HEK293 (cell line): ENCODE data around the gene SLC9A9.

Source experiments
- CTCF ChIA-PET: fragments of 350-600 bp; formaldehyde crosslinking; extraction: SDS; loops from one replicate; lab custom pipeline; 2021; ENCODE audit warnings: antibody characterized with exemption; lab: Yijun Ruan, JAX
- POLR2A ChIA-PET: fragments of 300-600 bp; formaldehyde crosslinking; extraction: SDS; loops from one replicate; lab custom pipeline; 2020; ENCODE audit warnings: antibody characterized with exemption, inconsistent platforms; lab: Yijun Ruan, JAX
- H3K27ac ChIP-seq: fragments of 200-500 bp; sonication (Bioruptor generic); 2 replicates; pipeline ENCODE4 v1.5.1; 2014; ENCODE audit warnings: low read depth, low read length, control low read depth, inconsistent platforms; ENCODE audit errors: extremely low read depth
- H3K36me3 ChIP-seq, 2 experiments: fragments of 200-500 bp in 1 of 2; sonication (Bioruptor generic) in 1 of 2; 1 replicate in 1 of 2; 2 replicates in 1 of 2; pipeline ENCODE4 v1.5.1; 2014 to 2017; ENCODE audit warnings: inconsistent platforms in 2 of 2, low read length in 2 of 2; ENCODE audit not compliant: control insufficient read depth in 2 of 2, insufficient read depth in 1 of 2
- H3K4me1 ChIP-seq: fragments of 200-500 bp; sonication (Bioruptor generic); 2 replicates; pipeline ENCODE4 v1.5.1; 2014; ENCODE audit warnings: mild to moderate bottlenecking, low read length, inconsistent platforms; ENCODE audit not compliant: control insufficient read depth, insufficient read depth
- H3K4me3 ChIP-seq: 2 replicates; pipeline ENCODE4 v1.5.1; 2011; ENCODE audit warnings: low read depth, mild to moderate bottlenecking, control low read depth, low read length, moderate library complexity
- H3K9me3 ChIP-seq: fragments of 200-500 bp; sonication (Bioruptor generic); 2 replicates; pipeline ENCODE4 v1.5.1; 2014; ENCODE audit warnings: low read depth, low read length, inconsistent platforms; ENCODE audit not compliant: control insufficient read depth, insufficient read depth
- ATF2 ChIP-seq: fragments of 450-650 bp; formaldehyde crosslinking; IDR thresholded peaks from 2 replicates; pipeline ENCODE4 v1.5.1; 2016; ENCODE audit warnings: missing biosample characterization, missing genetic modification characterization, low read depth
- BCL11A ChIP-seq: fragments of 450-650 bp; formaldehyde crosslinking; IDR thresholded peaks from 2 replicates; pipeline ENCODE4 v1.5.1; 2016; ENCODE audit warnings: low read depth, missing biosample characterization, missing genetic modification characterization
- KLF7 ChIP-seq: fragments of 450-650 bp; formaldehyde crosslinking; IDR thresholded peaks from 2 replicates; pipeline ENCODE4 v1.5.1; 2016; ENCODE audit warnings: missing biosample characterization, missing genetic modification characterization, borderline replicate concordance
- RBAK ChIP-seq: fragments of 450-650 bp; formaldehyde crosslinking; IDR thresholded peaks from 2 replicates; pipeline ENCODE4 v1.5.1; 2016; ENCODE audit warnings: missing biosample characterization, missing genetic modification characterization
- REST ChIP-seq: fragments of 450-650 bp; formaldehyde crosslinking; IDR thresholded peaks from 2 replicates; pipeline ENCODE4 v1.5.1; 2016; ENCODE audit warnings: missing biosample characterization, missing genetic modification characterization
- ZBTB1 ChIP-seq: fragments of 450-650 bp; formaldehyde crosslinking; IDR thresholded peaks from 2 replicates; pipeline ENCODE4 v1.5.1; 2016; ENCODE audit warnings: missing biosample characterization, missing genetic modification characterization
- ZNF214 ChIP-seq: fragments of 450-650 bp; formaldehyde crosslinking; IDR thresholded peaks from 2 replicates; pipeline ENCODE4 v1.5.1; 2017; ENCODE audit warnings: missing biosample characterization, mild to moderate bottlenecking, missing genetic modification characterization, borderline replicate concordance
- ZNF324 ChIP-seq: fragments of 450-650 bp; formaldehyde crosslinking; IDR thresholded peaks from 2 replicates; pipeline ENCODE4 v1.5.1; 2016; ENCODE audit warnings: missing biosample characterization, missing genetic modification characterization
- ZNF488 ChIP-seq: fragments of 450-650 bp; formaldehyde crosslinking; IDR thresholded peaks from 2 replicates; pipeline ENCODE4 v1.5.1; 2016; ENCODE audit warnings: missing biosample characterization, missing genetic modification characterization
- ZNF624 ChIP-seq: fragments of 450-650 bp; formaldehyde crosslinking; IDR thresholded peaks from 2 replicates; pipeline ENCODE4 v1.5.1; 2017; ENCODE audit warnings: missing biosample characterization, missing genetic modification characterization
- ZNF704 ChIP-seq: fragments of 450-650 bp; formaldehyde crosslinking; IDR thresholded peaks from 2 replicates; pipeline ENCODE4 v1.5.1; 2016; ENCODE audit warnings: missing biosample characterization, missing genetic modification characterization
- ZNF768 ChIP-seq: fragments of 450-650 bp; formaldehyde crosslinking; IDR thresholded peaks from 2 replicates; pipeline ENCODE4 v1.5.1; 2018; ENCODE audit warnings: missing biosample characterization, mild to moderate bottlenecking, missing genetic modification characterization
- ZNF776 ChIP-seq: fragments of 450-650 bp; formaldehyde crosslinking; IDR thresholded peaks from 2 replicates; pipeline ENCODE4 v1.5.0; 2017; ENCODE audit warnings: missing biosample characterization, missing genetic modification characterization, borderline replicate concordance
- ZXDB ChIP-seq: fragments of 450-650 bp; formaldehyde crosslinking; IDR thresholded peaks from 2 replicates; pipeline ENCODE4 v1.5.1; 2016; ENCODE audit warnings: missing biosample characterization, missing genetic modification characterization

The SLC9A9 gene

GRCh38 chr3:143496191-143496590 is 352.1 kb downstream of the SLC9A9 start:
- TF ChIP-seq BCL11A (no peak), REST (tag by site-specific recombination) (no peak)
- TF ChIP-seq, all 188 proteins: peak for 0
- ChIA-PET POLR2A (no interaction called here), CTCF (no interaction called here)
- Histone ChIP-seq H3K4me3 (no peak overlapping the region), H3K4me1 (no peaks in the 10 kb centered on the region), H3K9me3 (no peaks in the 10 kb centered on the region), H3K27ac (no peak overlapping the region), H3K36me3 (no peaks in the 10 kb centered on the region)

GRCh38 chr3:143495527-143495926 is 352.7 kb downstream of the SLC9A9 start:
- Histone ChIP-seq H3K4me3 (no peak overlapping the region), H3K4me1 (no peaks in the 10 kb centered on the region), H3K27ac (no peak overlapping the region), H3K9me3 (no peaks in the 10 kb centered on the region), H3K36me3 (no peaks in the 10 kb centered on the region)
- ChIA-PET POLR2A (no interaction called here), CTCF (no interaction called here)
- TF ChIP-seq ZNF488 (no peak), ZNF768 (no peak), ATF2 (tag by site-specific recombination) (no peak)

GRCh38 chr3:143486611-143487010 is 361.7 kb downstream of the SLC9A9 start:
- CTCF ChIA-PET: no interaction called here

More at GRCh38 chr3:143486611-143487010, 361.7 kb downstream of the SLC9A9 start:
- Histone ChIP-seq H3K9me3 (no peaks in the 10 kb centered on the region), H3K4me3 (no peak overlapping the region), H3K27ac (no peak overlapping the region), H3K4me1 (no peaks in the 10 kb centered on the region), H3K36me3 (no peaks in the 10 kb centered on the region)
- POLR2A ChIA-PET: no interaction called here
- TF ChIP-seq ZNF324 (tag by site-specific recombination): no peak
- no peak for TF ChIP-seq RBAK (tag by site-specific recombination)
- TF ChIP-seq ZNF488: no peak
- no peak for TF ChIP-seq ZNF624
- no peak for TF ChIP-seq ZBTB1 (tag by site-specific recombination)
- TF ChIP-seq ZNF704 (tag by site-specific recombination): no peak
- TF ChIP-seq ZXDB (tag by site-specific recombination): no peak
- TF ChIP-seq KLF7 (tag by site-specific recombination): no peak
- TF ChIP-seq ZNF776 (tag by site-specific recombination): no peak
- TF ChIP-seq ZNF214: no peak
- TF ChIP-seq, all 188 proteins: peak for 0
